Fibroblast of skin of left quadriceps (primary cell): ENCODE results near the gene GJA3.

Experiments
- DNase-seq, 2 experiments: peaks; one replicate each; pipeline ENCODE4 v3.0.0-alpha.2; 2013; ENCODE audit warnings: low read depth in 2 of 2

GJA3 gene

DNA sequence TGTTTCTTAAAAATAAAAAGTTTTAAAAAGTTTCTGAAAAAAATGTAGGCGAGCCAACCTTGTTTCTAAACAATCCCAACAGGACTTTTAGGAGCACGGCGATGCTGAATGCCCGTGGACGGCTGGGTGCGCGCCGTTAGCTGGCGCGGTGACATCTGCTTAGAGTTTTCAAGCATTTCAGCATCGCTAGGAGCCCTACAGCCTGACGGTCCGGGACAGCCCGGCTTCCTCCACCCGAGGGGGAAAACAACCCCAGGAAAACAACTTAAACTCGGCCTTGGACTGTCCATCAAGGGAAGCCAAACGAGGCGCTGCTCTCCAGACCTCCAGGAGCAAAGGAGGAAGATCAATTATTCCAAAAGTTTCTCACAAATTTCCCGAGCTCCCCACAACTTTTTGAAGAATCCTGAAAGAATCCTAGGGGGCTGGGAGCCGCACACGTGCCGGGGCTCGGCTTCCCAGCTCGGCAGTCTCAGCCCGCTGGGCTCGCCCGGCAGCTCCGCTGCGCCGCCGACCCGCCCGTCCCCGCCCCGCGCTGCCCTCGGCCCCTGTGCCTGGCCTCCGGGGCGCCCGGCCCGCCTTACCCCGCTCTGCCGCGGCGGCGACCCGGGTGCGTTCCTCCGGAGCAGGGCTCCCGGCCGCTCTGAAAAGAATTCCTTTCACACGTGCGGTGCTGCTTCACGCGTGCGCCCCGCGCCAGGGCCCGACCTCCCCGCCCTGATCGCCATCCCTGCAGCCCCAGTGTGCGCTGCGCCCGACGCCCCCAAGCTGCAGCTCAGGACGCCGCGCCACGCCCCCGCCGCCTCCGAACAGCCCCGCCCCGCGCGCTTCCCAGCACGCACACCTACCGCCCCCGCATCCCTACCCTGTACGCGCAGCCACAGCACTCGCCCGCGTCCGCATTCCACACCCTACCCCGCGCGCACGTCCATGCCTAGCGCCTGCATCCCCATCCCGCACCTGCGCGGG is at the start of gene GJA3:
TSS of gene GJA3 (minus strand) at position 747 of the 969 bp plus-strand sequence. CDS start 17,764 bp downstream, outside the sequence.
- no peak for DNase-seq

DNA sequence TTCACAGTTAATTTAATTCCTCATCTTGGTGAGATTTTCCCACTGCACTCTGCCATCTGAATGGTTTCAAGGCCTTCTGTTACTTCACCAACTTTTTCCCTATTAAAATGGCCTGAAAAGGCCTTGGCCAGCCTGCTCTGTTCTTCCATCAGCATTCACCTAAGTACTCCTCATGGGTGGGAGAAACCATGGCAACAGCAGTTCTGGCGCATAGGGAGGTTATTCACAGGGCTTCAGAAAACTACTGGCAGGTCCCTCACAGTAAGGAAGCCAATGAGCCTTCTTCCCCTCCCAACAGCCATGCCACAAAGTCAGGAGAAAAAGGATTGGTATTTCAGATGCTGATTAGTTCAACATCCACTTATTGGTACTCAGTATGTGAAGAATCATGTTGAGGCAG is 49.1 kb upstream of the GJA3 start:
- DNase-seq, result no peak

DNA sequence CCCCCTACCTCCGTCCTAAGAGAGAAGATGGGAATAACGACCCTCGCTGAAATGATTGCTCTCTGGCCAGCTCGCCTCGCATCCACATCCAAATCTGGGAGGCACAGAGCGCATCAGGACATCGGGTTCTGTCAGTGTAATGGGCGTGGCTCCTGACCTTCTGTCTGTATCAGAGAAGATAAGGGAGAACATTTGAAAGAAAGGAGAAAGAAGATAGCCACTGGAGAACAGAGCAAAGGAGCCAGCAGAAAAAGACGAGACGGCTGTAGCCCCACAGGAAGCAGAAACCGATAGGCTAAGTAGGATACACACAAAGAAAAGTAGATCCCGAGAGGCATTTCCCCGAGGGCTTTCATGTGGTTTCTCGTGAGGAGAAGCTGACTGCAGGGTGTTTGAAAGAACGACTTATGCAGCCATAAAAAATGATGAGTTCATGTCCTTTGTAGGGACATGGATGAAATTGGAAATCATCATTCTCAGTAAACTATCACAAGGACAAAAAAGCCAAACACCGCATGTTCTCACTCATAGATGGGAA is 45.9 kb upstream of the GJA3 start:
- no peak for DNase-seq

DNA sequence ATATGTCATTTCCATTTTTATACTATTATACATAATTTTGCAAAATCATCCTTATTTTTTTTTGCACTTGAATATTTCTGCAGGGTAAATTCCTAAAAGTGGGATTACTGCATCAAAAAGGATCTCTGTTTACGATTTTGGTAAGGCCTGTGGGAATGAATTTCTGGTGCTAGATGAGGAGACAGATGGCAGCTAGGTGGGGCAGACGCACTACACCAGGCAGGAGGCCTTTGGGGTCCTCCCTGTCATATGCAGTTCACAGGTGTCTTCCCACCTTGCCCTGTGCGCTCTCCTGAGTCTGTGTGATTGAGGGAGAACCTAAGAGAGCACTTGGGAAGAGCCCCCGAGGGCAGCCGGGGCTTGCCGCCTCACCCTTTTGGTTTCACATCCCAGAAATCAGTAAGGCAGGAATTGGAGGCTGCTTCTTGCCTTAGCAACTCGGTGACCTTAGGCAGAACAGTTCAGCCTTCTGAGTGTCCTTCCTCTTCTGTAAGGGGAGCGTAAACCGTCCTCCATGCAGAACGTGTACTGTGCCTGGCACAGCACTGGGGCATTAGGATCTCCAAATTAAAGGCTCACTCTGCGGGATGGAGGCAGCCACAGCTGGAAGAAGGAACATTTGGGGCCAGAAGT is 45.3 kb upstream of the GJA3 start:
- no peak for DNase-seq

DNA sequence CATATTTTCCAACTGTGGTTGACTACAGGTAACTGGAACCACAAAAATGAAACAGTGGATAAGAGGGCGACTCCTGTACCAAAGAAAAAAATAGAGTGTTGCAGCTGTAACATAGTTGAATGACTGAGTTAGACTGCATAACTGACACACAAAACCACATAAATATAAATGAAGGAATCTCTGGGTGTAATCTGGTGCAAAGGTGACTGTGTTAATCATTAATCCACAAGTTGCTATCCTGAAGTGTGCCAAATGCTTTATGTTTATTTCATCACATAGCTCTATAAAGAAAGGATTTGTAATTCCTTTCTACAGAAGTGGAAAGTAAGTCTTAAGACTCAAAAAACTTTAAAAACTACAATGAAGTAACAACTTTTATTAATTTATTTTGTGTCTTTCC is 37.9 kb upstream of the GJA3 start:
- no peak for DNase-seq

DNA sequence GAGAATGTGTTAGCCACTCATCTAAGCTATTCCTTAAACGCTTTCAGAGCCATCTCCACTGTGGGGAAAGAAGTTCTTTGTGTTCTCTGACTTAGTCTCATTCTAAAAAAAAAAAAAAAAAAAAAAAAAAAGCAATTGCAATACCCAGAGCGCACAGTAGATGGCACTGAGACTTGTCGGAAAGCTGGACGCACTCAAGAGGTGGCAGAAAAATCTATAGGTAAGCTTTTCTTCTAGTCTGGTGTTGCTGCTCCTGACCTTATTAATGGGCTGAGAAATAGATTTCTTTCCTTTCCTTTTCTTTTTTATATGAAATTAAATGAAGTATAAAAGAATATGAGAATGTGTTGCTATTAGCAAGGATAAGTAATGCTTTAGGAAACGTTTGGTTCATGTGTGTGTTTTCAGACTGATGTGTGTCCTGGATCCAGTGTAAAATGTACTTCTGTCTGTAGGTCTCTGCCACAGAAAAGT is 36.5 kb upstream of the GJA3 start:
- DNase-seq, result peak; percentile 21 to 32

DNA sequence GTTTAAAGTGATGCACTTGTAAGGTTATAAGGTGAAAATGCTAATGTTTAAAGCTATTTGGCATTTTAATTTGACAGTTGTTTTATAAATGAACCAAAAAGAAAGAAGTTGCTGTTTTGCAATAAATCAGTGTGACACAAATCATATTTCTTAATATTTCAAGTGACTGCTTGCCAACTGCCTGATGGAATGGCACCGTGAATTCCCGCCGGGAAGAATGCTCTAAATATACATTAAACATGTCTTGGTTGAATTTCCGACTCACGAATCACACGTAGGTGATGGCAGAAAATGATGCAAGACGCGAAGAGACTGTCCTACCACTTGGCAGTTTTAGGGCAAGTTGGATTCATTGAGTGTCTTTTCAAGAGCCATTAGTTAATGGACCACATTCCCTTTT is 34.9 kb upstream of the GJA3 start:
- DNase-seq, result no peak

DNA sequence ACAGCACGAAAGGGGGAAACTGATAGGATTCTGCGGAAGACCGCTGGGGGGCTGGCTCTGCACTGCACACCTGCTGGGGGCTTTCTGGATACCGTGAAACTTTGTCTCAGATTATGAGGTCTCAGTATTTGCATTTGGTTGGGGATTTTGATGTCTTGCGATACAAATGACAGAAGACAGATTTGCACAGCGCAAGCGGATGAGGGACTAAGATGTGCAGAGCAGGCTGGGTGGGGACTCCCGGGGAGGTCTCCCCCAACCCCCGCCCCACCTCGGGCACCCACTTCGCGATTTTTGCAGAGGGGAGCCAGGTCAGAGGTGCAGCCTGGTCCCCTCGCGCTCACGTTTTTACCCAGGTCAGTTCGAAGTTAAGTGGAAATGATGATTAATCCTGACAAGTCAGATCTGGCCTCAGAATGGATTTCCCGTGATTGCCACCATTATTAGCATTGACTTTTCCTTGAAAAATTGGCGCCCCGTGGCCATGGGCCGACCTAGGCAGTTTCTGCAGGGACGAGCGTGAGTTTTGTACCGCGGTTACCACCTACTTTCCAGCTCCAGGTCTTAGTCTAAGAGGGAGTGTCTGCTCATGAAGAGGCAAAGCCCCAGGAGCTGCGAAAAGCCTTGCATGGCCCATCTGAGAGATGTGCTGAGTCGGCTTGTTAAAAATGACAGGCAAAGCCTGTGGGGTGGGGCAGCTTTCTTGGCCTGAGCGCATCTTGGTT is 33.2 kb upstream of the GJA3 start:
- DNase-seq, result no peak

DNA sequence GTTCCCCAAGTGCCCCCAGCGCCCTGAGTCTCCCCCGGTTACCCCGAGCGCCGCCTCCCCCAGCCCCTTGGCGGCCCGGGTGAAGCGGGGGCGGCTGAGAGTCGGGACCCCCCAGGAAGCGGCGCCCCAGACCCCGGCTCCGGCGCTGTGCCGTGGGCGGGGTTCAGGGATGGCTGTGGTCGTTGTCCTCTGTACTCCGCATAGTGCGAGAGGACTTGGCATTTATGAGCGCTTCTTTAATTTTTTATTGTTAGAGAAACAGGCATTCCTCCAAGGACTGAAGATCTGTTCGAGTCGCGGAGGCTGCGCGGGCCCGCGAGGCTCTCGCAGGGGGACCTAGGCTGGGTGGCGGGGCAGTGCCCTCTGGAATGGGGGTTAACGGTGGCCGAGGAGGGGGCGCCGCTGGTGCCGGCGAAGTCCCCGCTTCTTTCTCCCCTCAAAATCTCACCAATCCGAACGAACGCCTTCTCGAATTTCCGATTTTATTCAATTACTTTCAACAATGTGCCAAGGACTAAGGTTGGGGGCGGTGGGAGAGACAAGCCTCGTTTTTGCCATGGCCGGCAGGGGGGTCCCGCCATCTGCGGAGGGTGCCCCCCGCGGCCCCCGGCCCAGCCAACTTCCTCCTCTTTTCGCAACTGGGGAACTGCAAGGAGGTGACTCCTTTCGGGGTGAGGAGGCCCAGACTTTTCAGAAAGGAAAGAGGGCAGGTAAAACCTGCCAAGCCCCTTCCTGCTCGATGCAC is 32.5 kb upstream of the GJA3 start:
- no peak for DNase-seq

DNA sequence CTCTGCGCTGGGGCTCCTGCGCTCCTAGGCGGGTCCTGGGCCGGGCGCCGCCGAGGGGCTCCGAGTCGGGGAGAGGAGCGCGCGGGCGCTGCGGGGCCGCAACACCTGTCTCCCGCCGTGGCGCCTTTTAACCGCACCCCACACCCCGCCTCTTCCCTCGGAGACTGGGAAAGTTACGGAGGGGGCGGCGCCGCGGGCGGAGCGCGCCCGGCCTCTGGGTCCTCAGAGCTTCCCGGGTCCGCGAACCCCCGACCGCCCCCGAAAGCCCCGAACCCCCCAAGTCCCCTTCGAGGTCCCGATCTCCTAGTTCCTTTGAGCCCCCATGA is 31.9 kb upstream of the GJA3 start, which contains the start of gene GJB2:
TSS of gene GJB2 (minus strand) at position 103 of the 326 bp plus-strand sequence. CDS start 3,357 bp downstream, outside the sequence.
- no peak for DNase-seq

DNA sequence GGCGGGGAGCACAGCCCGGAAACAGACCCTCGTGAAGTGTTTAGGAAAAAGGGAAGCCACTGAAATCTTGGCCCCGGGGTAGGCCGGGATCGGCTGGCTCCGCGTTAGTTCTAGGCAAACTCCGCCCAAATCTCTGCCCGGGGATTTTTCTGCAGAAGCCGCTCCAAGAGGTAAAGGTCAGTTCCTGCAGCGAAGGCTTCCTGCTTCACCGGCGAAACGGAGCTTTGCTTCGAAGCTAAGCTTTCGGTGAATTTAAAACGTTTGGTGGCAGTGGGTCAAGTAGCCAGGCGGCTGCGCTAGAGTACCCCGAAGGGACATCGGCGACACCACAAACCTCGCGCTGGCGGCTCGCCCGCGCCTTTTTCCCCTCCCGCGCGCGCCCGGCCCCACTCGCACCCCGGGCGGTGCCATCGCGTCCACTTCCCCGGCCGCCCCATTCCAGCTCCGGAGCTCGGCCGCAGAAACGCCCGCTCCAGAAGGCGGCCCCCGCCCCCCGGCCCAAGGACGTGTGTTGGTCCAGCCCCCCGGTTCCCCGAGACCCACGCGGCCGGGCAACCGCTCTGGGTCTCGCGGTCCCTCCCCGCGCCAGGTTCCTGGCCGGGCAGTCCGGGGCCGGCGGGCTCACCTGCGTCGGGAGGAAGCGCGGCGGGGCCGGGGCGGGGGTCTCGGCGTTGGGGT is 31.4 kb upstream of the GJA3 start:
- DNase-seq, result no peak

DNA sequence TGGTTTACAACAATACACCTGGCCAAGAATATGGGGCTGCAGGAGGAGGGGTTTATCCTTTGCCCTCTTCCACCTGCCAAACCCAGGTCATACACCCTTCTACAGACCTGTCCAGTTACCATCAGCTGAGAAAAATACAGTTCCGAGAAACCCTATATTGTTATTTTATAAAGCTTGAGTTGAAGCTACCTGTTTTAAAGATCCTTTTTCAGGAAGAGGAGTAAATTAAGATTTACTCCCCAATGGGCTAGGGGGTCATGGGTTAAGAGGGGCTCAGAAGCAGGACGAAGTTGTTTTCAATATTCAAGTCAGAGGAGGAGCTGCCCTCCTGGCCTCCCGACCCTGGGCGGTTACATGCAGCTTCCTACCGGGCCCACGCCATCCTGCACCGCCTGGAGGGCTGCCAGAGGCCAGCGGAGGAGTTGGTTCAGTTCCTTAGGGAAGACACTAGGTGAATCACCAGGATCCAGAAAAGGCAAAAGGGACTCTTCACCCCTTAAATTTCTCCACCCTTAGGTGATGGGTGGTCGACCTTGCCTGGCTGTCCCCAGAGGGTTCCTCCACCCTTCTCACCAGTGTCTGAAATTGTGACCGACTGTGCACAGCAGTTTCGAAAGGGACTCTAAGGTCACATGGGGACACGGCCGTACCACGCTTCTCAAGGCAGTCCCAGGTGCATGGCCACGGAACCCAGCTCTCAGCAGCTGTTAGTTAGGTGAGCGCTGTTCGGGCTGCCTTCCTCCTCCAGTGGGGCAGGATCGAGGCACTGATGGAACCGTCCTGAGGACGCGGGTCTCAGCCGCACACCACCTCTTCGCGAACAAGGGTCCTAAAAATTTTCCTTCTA is 30.7 kb upstream of the GJA3 start:
- DNase-seq, result no peak

DNA sequence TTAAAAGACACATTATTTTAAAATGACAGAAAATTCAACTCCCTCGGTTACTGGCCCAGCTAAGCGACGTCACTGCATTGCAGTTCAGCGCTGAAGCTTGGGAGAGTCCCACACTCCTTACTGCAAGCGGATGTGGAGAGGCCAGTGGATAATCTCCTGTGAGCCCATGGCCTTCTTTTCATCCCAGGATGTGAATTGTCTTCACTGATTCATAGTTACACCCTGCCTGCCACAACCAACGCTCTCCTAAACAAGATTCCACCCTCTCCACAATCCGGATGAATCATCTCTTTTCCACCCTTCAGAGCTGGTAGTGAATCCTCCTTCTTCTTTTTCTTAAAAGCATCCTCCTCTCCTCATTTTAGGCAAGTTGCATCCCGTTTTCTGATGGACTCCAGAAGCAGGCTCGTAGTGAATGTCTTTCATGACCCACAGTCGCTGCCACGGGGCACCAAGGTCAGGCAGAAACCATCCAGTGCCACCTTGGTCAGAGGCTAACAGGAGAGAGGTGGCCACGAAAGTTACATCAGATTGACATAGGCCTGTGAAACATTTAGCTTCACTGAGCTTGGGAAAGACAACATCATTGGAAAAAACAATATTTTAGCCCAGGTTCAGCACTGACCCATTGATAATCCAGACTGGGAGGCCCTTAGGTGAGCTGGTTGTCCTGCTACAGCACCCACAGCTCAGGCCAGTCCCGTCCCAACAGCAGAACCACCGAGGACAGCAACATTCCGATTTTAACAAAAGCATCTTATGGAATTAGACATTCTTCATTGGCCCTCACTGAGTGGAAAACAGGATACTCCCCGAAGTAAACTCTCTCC is 29.8 kb upstream of the GJA3 start:
- DNase-seq, result peak; percentile 51 to 55

DNA sequence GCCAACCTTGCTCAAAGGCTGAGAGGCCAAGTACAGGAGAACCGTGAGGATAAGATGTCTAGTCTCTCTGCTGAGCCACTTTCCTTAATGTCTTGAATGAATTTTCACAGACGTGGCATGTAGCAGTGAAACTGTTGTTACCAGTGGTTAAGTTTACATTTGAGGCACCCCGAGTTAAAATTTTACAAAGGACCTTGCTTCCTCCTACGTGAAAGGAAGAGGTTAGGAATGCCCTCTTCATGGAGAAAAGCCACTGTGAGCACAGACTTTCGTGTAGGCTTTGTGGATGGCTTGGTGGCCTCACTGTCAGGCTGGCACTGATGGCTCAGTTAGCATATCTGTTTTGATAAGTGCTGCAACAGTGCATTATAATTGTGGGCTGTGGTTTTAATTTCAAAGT is 29.2 kb upstream of the GJA3 start:
- DNase-seq, result no peak

DNA sequence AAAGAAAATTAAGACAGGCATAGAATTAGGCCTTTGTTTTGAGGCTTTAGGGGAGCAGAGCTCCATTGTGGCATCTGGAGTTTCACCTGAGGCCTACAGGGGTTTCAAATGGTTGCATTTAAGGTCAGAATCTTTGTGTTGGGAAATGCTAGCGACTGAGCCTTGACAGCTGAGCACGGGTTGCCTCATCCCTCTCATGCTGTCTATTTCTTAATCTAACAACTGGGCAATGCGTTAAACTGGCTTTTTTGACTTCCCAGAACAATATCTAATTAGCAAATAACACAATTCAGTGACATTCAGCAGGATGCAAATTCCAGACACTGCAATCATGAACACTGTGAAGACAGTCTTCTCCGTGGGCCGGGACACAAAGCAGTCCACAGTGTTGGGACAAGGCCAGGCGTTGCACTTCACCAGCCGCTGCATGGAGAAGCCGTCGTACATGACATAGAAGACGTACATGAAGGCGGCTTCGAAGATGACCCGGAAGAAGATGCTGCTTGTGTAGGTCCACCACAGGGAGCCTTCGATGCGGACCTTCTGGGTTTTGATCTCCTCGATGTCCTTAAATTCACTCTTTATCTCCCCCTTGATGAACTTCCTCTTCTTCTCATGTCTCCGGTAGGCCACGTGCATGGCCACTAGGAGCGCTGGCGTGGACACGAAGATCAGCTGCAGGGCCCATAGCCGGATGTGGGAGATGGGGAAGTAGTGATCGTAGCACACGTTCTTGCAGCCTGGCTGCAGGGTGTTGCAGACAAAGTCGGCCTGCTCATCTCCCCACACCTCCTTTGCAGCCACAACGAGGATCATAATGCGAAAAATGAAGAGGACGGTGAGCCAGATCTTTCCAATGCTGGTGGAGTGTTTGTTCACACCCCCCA is 28.1 kb upstream of the GJA3 start:
- no peak for DNase-seq

DNA sequence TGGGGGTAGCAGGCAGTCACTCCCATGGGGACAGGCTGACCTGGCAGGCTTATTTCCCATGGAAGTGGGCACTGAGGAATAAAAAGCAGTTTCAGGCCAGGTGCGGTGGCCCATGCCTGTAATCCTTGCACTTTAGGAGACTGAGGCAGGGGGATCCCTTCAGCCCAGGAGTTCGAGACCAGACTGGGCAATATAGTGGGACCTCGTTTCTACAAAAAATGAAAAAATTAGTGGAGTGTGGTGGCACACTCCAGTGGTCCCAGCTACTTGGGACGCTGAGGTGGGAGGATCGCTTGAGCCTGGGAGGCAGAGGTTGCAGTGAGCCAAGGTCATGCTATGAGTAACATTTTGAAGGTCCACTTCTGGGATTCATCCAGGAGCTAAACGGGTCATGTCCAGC is 25.9 kb upstream of the GJA3 start:
- DNase-seq, result no peak

DNA sequence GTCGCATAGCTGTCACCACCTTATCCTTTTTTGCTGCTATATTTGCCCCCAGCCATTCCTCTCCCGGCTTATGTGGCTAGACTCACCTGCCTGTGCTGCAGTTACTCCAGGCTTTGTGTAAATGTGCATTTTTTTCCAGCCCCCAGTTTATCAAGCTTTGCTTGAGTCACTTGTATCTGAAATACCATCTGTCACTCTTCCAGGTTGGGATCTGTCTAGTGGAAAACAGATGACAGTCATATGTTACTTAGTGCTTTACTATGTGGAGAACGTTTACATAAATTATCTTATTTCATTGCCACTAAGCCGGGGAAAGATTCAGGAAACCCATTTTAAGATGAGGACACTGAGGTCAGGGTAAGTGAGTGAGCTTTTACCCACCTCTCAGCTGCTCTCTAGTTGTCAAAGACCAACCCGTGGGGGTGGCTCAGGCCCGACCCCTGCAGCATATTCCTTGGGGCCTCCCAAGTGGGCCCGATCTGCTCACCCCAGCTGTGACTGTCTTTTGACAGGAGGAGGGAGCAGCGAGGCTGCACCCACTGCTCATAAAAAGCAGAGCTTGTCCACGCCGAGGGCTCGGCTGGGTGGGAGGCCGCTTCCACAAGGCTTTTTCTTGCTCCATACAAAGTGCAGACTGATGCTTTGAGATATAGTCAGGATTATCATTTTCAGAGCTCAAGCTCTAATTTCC is 24.7 kb upstream of the GJA3 start:
- DNase-seq, result no peak
